ENCODE measurements around the gene RGPD3.
"Not testable (repeated sequence)": the region's sequence is repeated elsewhere in the genome, so short reads cannot be mapped to it uniquely, and the experiment has no call there.

The RGPD3 gene

DNA sequence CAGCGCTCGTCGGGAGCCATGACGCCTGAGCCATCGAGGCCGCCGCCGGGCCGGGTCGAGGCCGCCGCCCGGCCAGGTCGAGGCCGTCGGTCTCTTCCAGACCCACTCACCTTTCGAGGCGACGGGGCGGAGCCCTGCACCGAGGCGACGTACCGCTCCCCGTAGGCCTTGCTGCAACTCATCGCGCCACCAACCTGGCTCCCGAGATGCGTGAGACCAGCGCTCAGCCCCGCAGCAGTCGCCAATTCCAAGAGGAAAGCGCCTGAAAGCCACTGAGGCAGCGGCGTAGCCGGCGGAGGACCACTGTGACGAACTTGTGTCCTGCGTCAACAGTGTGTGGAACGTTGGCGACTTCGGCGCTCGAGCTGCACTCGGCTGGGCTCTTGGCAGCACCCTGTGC lies at the start of gene RGPD3:
Gene RGPD3, minus strand, starts transcription at position 307 of the 400 bp plus-strand sequence. Its CDS starts 125 bp downstream, at position 182.
- H3K27ac ChIP-seq = not testable (repeated sequence)

DNA sequence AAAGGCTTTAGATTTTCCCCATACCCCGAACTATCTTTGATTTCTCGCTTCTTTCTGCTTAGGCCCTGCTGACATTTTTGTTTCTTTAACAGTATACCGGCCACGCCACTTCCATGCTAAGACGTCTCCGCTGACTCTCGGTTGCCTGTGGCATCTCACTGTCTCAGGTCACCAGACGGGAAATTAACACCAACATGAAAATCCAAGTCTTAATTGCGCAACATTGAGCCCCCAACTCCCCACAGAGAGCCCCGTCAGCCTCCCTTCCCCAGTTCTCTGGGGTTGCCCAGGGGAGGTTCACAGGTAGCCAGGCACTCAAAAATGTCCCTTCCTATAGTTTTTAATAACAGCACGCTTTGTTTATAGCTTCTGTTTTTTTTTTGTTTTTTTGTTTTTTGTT lies 49.1 kb upstream of the RGPD3 start:
- no peak overlapping the region for H3K27ac ChIP-seq
- TF ChIP-seq, protein P1, sequence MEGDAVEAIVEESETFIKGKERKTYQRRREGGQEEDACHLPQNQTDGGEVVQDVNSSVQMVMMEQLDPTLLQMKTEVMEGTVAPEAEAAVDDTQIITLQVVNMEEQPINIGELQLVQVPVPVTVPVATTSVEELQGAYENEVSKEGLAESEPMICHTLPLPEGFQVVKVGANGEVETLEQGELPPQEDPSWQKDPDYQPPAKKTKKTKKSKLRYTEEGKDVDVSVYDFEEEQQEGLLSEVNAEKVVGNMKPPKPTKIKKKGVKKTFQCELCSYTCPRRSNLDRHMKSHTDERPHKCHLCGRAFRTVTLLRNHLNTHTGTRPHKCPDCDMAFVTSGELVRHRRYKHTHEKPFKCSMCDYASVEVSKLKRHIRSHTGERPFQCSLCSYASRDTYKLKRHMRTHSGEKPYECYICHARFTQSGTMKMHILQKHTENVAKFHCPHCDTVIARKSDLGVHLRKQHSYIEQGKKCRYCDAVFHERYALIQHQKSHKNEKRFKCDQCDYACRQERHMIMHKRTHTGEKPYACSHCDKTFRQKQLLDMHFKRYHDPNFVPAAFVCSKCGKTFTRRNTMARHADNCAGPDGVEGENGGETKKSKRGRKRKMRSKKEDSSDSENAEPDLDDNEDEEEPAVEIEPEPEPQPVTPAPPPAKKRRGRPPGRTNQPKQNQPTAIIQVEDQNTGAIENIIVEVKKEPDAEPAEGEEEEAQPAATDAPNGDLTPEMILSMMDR (IDR thresholded peaks at IDR 0.05) = no peak
- TF ChIP-seq ZFX (IDR thresholded peaks at IDR 0.05; ENCODE audit: borderline replicate concordance) = no peak

DNA sequence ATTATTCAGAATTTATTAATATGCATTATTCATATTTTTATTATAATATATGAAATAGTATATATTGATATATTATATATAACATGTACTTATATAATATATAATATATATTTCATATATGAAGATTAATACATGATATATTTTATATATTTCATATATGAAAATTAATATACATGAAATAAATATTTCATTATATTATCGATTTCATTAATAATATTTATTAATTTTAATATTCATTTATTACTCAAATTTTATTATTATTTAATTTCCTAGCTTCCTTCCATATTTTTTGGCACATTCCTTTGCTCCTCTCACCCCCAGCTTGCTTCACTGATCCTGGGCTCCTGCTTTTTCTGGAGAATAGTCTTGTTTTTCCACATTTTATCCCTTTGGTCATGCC lies 48.7 kb upstream of the RGPD3 start:
- TF ChIP-seq, protein P1 (IDR thresholded peaks at IDR 0.05) = no peak
- no peak for TF ChIP-seq ZFX (IDR thresholded peaks at IDR 0.05; ENCODE audit: borderline replicate concordance)
- H3K27ac ChIP-seq = no peak overlapping the region

DNA sequence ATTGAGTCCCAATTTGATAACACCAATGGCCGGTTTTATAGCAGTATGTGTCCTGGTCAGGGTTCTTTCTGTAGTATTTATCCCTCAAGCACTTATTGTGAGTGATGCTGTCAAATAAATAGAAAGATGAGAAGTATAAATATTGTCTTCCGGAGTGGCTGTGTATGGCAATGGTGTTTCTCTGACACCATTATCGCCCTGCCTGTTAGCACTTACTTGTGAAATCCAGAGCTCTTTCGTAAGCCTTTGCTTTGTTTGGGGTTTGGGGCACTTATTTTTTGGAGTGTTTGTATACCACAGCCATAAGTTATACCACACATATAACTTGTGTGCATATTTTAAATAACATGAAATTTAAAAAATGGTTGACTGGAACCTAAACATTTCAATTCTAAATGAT lies 48.2 kb upstream of the RGPD3 start:
- no peak overlapping the region for H3K27ac ChIP-seq
- TF ChIP-seq ZFX (IDR thresholded peaks at IDR 0.05; ENCODE audit: borderline replicate concordance) = no peak
- TF ChIP-seq, protein P1 (IDR thresholded peaks at IDR 0.05) = no peak

DNA sequence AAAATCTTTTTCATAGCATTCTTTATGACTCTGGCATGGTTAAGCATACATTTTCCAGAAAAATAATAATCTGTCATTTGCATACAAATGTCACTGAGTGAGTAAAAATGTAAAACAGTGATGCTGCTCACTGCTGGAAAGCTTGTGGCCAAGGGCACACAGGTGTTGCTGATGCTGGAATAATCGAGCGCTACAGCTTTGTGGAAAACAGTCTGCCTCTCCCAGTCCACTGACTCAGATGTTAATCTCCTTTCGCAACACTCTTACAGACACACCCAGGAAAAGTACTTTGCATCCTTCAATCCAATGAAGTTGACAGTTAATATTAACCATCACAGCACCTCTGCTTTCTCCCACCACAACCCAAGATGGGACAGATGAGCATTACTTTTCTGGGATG lies 46.6 kb upstream of the RGPD3 start:
- not testable (repeated sequence) for H3K27ac ChIP-seq

DNA sequence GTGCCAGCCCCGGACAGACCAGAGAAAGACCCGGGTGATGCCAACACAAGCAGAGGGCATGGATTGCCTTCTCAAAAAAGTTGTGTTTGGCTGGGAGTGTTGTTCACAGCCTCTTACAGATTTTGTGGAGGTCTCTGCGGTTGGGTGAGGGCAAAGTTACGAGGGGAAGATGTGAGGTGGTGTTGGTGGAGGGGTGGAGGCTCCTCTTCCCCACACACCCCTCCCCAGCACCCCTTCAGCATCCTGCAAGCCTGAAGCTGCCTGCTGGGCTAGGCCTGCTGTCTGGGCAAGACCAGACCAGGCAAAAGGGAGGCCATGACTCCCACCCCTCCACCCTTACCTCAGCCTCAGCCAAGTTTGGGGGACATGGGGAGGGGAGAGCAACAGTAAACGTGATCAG lies 45.2 kb upstream of the RGPD3 start:
- not testable (repeated sequence) for H3K27ac ChIP-seq

DNA sequence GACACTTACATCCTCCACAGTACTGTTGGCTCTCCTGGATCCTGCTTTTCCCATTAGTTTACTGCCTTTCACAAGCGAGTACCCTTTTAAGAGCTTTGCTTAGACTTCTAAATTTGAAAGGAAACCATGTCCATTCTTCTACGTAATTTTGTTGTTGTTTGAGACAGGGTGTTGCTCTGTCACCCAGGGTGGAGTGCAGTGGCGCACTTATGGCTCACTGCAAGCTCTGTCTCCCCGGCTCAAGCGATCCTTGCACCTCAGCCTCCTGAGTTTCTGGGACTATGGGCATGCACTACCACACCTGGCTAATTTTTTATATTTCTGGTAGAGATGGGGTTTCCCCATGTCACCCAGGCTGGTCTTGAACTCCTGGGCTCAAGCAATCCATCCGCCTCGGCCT lies 43.7 kb upstream of the RGPD3 start:
- H3K27ac ChIP-seq = not testable (repeated sequence)

DNA sequence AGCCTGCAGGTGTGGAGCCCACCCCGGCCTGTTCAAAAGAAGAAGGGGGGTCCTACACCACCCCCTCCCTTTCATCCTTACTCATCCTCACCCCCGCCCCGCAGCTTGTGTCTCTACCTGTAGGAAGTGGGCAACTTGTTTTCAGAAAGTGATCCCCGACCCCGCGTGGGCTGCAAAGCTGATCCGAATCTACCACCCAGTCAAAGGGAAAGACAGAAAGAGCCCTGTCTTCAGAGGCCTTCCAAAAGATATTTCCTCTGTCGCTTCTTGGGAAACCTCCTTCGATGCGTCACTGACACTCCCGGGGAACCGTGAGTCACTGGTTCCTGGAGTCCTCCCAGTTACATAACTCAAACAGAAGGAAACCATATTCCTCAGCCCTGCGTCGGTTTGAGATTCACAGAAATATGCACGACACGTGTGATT lies 43.3 kb upstream of the RGPD3 start:
- H3K27ac ChIP-seq = not testable (repeated sequence)

DNA sequence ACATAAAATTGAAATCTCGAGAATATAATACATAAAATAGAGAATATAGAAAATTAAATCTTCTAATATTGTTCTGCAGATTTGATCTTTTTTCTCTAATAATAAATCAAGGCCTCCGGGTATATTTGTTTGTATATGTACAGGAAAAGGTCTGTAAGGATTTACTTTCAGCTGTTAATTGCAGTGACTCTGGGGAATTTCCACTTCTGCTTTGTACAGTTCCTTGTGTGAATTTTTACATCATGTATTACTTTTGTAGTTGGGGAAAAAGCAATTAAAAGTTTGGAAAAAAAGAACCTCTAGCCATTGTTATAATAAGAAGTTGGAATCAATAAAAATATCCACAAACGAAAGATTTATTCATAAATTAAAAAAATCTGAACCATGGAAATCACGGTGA lies 42.6 kb upstream of the RGPD3 start:
- H3K27ac ChIP-seq = not testable (repeated sequence)

DNA sequence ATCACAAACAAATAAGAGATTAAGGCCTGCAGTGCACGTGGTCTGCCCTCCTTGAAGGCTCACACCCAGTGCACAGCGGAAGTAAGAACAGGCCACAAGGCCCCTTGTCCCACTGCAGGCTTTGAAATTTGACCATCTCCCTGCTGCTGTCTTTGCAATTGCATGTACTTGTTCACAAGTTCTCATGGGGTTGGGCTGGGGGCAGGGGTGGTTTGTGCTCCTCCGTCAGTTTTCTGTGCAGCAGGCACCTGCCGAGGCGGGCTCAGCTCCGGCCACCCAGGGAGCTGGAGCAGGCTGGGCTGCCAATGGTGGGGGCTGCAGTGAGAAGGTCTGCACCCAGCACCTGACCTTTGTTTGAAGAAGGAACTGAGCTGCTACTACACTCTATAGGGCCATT lies 41.2 kb upstream of the RGPD3 start:
- H3K27ac ChIP-seq = not testable (repeated sequence)

DNA sequence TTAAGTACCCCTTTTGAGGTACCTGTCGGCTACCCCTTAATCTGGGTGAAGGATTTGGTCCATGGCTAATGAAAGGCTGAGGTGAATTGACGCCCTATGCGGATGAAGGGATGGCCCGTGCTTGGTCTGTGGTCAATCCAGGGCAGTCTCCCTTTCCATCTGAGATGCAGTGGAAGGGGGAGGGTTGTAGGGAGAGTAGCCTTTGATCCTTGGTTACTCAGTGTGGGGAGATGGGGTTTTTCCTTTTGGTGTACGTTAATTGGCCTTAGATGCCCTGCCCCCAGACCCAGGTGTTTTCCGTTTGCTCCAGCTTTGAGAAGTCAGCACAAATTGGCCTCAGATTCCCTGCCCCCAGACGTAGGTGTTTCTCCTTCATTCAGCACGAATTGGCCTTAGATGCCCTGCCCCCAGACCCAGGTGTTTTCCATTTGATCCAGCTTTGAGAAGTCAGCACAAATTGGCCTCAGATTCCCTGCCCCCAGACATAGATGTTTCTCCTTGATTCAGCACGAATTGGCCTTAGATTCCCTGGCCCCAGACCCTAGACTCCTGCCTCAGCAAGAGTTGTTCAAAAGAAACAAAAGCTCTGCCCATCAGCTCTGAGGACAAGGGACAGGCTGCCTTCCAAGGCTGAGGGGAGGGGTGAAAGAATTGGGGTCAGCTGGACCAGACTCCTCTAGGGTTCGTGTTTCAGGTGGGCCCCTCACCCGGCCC lies 40.6 kb upstream of the RGPD3 start:
- not testable (repeated sequence) for H3K27ac ChIP-seq

DNA sequence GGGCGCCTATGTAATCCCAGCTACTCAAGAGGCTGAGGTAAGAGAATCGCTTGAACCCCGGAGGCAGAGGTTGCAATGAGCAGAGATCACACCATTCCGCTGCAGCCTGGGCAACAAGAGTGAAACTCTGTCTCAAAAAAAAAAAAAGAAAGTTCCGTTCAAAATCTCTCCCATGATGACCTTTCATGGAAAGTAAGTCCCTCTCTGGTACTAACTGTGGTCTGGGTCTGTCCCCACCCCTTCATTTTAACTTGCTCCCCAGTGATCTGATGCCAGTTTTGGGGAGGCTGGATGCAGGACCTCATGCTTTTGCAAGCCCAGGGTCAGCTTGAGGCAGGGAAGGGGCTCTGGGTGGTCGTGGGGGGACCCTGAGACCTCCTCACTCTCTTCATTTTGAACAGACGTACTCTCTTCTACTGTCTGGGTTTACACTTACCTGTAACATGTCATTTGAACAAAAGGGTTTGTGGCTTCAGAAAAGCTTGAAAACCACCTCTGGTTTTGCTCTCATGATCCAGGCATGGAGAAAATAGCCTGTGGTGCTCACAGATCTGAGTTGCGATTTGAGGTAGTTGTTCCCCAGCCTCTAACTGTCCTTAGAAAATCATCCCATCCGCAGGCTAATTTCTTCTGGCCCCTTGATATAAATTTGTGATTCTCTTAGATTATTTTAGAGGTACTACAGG lies 37.9 kb upstream of the RGPD3 start:
- H3K27ac ChIP-seq = not testable (repeated sequence)

DNA sequence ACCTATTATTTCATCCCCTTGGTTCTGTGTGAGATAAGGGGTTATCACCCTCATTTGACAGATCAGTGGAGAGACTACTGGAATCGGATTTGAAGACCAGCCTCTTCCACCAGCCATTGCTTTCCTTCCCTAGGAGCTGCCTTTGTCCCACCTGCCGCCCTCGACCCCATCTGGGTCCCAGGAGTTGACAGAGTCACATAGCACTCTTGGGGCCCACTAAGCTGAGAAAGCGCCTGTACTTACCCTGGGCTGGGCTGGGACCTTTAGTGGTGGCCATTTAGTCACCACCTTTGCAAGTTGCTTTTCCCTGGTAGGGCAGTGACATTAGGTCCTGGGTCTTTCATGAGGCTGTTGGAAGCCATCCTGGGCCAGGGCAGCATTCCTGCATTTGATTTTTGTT lies 36.6 kb upstream of the RGPD3 start:
- not testable (repeated sequence) for H3K27ac ChIP-seq

DNA sequence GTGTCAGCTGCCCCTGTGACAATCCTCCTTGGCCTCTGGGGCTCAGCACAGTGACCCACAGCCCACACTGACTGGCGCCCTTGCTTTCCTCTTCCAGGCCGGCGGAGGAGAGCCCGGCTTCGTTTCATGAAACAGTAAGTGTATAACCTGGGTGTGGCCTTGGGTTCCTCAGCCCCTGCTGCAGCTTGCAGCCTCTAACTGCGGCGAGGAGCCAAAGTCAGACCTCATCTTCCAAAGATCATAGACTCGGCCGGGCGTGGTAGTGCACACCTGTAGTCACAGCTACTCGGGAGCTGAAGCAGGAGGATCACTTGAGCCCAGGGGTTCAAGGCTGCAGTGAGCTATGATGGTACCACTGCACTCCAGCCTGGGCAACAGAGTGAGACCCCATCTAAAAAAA lies 36.0 kb upstream of the RGPD3 start:
- H3K27ac ChIP-seq = not testable (repeated sequence)

DNA sequence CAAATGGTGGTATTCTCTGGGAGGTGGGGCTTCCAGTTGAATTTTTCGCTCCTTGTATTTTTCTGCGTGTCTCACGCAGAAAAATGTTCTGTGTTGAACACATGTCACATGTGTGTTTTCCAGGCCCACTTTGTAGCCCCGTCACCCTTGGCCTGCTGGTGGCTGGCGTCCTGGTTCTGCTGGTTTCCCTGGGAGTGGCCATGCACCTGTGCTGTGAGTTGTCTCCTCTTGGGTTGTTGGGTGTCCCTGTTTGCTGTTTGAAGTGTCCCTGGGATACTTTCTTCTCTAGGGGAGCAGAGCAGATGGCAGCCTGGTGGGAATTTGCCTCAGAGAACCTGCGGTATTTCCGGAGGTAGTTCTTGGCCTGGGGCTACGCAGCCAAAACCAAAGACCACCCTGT lies 34.1 kb upstream of the RGPD3 start:
- not testable (repeated sequence) for H3K27ac ChIP-seq

DNA sequence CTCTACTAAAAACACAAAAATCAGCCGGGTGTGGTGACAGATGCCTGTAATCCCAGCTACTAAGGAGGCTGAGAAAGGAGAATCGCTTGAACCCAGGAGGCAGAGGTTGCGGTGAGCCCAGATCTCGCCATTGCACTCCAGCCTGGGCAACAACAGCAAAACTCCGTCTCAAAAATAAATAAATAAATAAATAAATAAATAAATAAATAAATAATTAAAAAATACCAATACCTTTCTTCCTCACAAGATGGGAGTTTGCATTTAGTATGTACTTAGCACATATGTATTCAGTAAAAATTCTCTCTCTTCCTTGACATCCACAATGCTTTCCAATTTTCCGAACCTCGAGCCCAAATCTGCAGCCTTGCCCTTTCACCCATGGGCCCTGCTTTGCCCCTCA lies 32.1 kb upstream of the RGPD3 start:
- H3K27ac ChIP-seq = not testable (repeated sequence)

DNA sequence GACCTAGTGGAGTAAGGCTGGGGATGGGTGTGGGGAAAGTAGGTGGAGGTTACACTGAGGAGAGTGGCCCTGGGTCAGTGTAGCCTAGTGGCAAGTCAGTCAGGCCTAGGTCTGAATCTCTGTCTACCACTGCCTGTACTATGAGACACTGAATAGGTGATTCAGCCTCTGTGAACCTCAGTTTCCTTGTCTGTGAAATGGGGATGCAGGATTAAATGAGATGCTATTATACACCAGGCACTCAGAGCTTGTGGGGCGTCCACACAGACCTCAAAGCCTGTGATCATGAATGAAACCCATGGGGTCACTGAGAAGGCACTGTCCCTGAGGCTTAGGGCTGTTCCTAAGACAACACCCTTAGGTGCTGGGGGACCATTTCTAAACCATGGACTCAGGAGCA lies 30.3 kb upstream of the RGPD3 start:
- not testable (repeated sequence) for H3K27ac ChIP-seq

DNA sequence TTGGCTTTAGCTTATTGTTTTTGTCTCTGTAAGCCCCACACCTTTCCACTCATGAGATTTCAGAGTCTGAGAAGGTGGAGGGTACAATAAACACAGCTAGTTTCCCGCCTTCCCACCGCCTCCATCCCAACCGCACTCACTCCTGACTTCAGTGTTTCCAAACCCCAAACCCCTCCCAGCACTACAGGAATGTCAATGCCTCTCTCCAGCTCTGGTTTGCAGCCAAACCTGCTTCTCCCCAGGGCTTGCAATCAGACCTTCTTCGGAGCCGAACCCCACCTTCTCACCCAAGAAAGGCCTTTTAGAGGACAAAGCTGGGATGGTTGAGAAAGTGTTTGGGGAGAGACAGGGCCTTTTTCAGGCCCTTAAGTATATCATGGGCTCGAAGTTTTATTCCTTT lies 24.7 kb upstream of the RGPD3 start:
- H3K27ac ChIP-seq = not testable (repeated sequence)

Data from 22Rv1 (cell line).